ENCODE results near the gene SLC23A1. TPM values are rescaled to one million over a fixed set of nuclear protein-coding genes. Genes with fewer than 3 reads are reported as not detected.

SLC23A1 gene
- total RNA-seq, 1 experiment from 2014 or later: not detected

Other genes with a start within 250 kb of the SLC23A1 start
- 42.5 and 58.2 TPM in 2 replicates for gene SIL1, start 184.9 kb downstream of the SLC23A1 start, total RNA-seq (2014; rRNA removed; shearing (Covaris generic))
- gene MATR3, start 89.6 kb downstream of the SLC23A1 start, total RNA-seq (2014; rRNA removed; shearing (Covaris generic)): 452 and 470 TPM in 2 replicates
- gene PAIP2, start 41.4 kb downstream of the SLC23A1 start, total RNA-seq (2014; rRNA removed; shearing (Covaris generic)): 107 and 119 TPM in 2 replicates
- not detected in 2 replicates for gene MZB1, start 6.6 kb upstream of the SLC23A1 start, total RNA-seq (2014; rRNA removed; shearing (Covaris generic))
- gene PROB1, start 11.8 kb upstream of the SLC23A1 start, total RNA-seq (2014; rRNA removed; shearing (Covaris generic)): 0.25 and 0.58 TPM in 2 replicates
- 4.0 and 8.5 TPM in 2 replicates for gene SPATA24, start 20.8 kb upstream of the SLC23A1 start, total RNA-seq (2014; rRNA removed; shearing (Covaris generic))
- gene DNAJC18, start 56.2 kb upstream of the SLC23A1 start, total RNA-seq (2014; rRNA removed; shearing (Covaris generic)): 4.7 and 12.1 TPM in 2 replicates
- gene ECSCR, start 79.4 kb upstream of the SLC23A1 start, total RNA-seq (2014; rRNA removed; shearing (Covaris generic)): 0.53 and 1.2 TPM in 2 replicates
- gene SMIM33, start 87.7 kb upstream of the SLC23A1 start, total RNA-seq (2014; rRNA removed; shearing (Covaris generic)): not detected in 2 replicates
- gene STING1, start 99.5 kb upstream of the SLC23A1 start, total RNA-seq (2014; rRNA removed; shearing (Covaris generic)): 46.6 and 49.2 TPM in 2 replicates
- gene UBE2D2, start 178.0 kb upstream of the SLC23A1 start, total RNA-seq (2014; rRNA removed; shearing (Covaris generic)): 136 and 159 TPM in 2 replicates